HUES48 (cell line): ENCODE data around the gene E2F3.

Source experiments
- H3K27ac ChIP-seq: one replicate; pipeline ENCODE4 v1.7.0; 2013; ENCODE audit warnings: low read depth, low read length, inconsistent platforms
- H3K27me3 ChIP-seq: 2 replicates; pipeline ENCODE4 v1.6.1; 2013; ENCODE audit warnings: mild to moderate bottlenecking, low read length; ENCODE audit not compliant: control insufficient read depth, insufficient read depth
- H3K36me3 ChIP-seq: 2 replicates; pipeline ENCODE4 v1.6.1; 2013; ENCODE audit warnings: low read length; ENCODE audit not compliant: control insufficient read depth, insufficient read depth
- H3K4me1 ChIP-seq: 2 replicates; pipeline ENCODE4 v1.6.1; 2013; ENCODE audit warnings: mild to moderate bottlenecking, low read length; ENCODE audit not compliant: control insufficient read depth, insufficient read depth
- H3K4me3 ChIP-seq: 2 replicates; pipeline ENCODE4 v1.5.1; 2013; ENCODE audit warnings: mild to moderate bottlenecking, low read depth, low read length
- H3K9ac ChIP-seq: 2 replicates; pipeline ENCODE4 v1.6.1; 2013; ENCODE audit warnings: mild to moderate bottlenecking, low read depth, low read length, moderate library complexity
- H3K9me3 ChIP-seq: 2 replicates; pipeline ENCODE4 v1.6.1; 2013; ENCODE audit warnings: low read length; ENCODE audit not compliant: control insufficient read depth, insufficient read depth

The E2F3 gene

DNA sequence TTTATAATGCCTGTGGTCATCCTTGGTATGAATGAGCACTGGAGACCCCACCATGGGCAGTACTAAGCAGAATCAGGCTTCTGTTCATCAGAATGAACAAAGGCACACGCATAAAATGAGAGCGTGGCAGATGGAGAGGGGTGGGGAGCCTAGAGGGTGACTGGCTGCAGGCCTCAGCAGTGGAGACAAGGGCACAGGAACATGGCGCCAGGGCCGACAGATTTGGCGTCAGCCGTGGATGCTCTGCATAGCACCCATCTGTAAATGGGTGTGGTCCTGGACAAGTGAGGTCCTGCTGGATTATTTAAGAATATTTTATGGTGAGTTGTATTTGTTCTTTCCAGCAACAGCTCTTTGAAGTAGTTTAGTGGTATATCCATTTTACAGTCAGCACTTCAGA, 33.1 kb downstream of the E2F3 start:
- H3K27me3 ChIP-seq, result no peaks in the 10 kb centered on the region
- no peaks in the 10 kb centered on the region for H3K9me3 ChIP-seq
- H3K36me3 ChIP-seq, result peaks cover 18% of the 10 kb centered on the region
- H3K4me3 ChIP-seq, result no peak overlapping the region
- no peak overlapping the region for H3K9ac ChIP-seq
- H3K27ac ChIP-seq, result no peak overlapping the region
- H3K4me1 ChIP-seq, result peaks cover 17% of the 10 kb centered on the region

GRCh38 chr6:20436719-20437118, 35.0 kb downstream of the E2F3 start:
- Histone ChIP-seq H3K27ac (no peak overlapping the region), H3K27me3 (no peaks in the 10 kb centered on the region), H3K9ac (no peak overlapping the region), H3K9me3 (no peaks in the 10 kb centered on the region), H3K4me1 (peaks cover 17% of the 10 kb centered on the region), H3K4me3 (no peak overlapping the region), H3K36me3 (peaks cover 16% of the 10 kb centered on the region)

- H3K4me1 ChIP-seq, result peaks cover 17% of the 10 kb centered on the region
- H3K36me3 ChIP-seq, result peaks cover 16% of the 10 kb centered on the region; the same call in 1 of the 2 replicates
- H3K27ac ChIP-seq, result no peak overlapping the region
- no peaks in the 10 kb centered on the region for H3K9me3 ChIP-seq
- no peak overlapping the region for H3K4me3 ChIP-seq
- no peak overlapping the region for H3K9ac ChIP-seq
- no peaks in the 10 kb centered on the region for H3K27me3 ChIP-seq
These were observed 36.0 kb downstream of the E2F3 start for GRCh38 chr6:20437639-20438038.

DNA sequence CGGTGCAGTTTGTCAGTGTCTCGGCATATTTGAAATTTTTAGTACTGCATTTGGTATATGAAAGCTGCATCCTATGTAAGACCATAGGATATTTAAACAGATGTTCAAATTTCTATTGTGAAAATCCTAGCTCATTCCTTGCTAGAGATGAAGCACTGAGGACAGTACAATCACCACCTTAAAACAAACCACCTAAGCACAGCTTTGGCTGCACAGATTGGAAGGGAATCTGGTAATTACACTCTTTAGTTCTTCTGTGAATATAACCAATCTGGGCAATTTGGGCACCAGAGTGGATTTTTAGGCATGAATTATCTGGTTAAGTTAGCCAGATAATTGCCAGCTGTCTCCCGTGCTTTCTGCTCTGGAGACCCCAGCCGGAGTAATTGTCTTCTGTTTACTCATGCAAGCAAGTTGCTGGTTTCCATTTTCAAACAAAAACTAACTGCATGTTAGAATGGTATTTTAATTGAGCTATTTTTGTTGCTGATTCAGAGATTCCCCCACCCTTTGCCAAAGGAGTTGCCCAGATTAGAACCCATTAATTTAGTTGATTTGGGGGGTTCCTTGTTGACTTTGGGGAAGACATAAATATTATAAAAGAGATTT, 36.9 kb downstream of the E2F3 start:
- Histone ChIP-seq H3K27me3 (no peaks in the 10 kb centered on the region), H3K9ac (no peak overlapping the region), H3K4me1 (peaks cover 17% of the 10 kb centered on the region), H3K36me3 (peaks cover 16% of the 10 kb centered on the region; the same call in 1 of the 2 replicates), H3K9me3 (no peaks in the 10 kb centered on the region), H3K27ac (no peak overlapping the region), H3K4me3 (no peak overlapping the region)

- no peak overlapping the region for H3K27ac ChIP-seq
- H3K4me1 ChIP-seq, result peaks cover 17% of the 10 kb centered on the region
- H3K9ac ChIP-seq, result no peak overlapping the region
- no peak overlapping the region for H3K4me3 ChIP-seq
- no peaks in the 10 kb centered on the region for H3K9me3 ChIP-seq
- H3K36me3 ChIP-seq, result peaks cover 19% of the 10 kb centered on the region
- H3K27me3 ChIP-seq, result no peaks in the 10 kb centered on the region
These were observed 37.9 kb downstream of the E2F3 start for GRCh38 chr6:20439558-20439957.

DNA sequence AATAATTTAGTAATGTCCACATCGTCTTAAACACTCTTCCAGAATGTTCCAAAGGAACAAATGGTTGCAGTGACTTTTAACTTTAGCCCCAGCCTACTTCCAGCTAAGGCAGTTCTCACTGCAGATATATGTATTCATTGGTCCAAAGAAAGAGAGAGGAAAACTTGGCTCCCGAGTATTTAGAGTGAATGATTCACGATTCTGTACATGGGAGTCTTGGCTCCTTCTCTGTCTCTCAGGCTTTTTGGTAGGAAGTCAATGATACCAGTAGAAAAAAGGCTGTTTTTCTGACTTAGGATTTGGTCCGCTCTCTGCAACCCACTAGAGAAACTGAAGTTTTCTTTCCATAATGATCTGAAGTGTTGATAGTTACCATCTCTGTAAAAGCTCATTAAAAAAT, 38.6 kb downstream of the E2F3 start:
- H3K27me3 ChIP-seq, result no peaks in the 10 kb centered on the region
- no peak overlapping the region for H3K27ac ChIP-seq
- H3K9me3 ChIP-seq, result no peaks in the 10 kb centered on the region
- no peak overlapping the region for H3K9ac ChIP-seq
- peaks cover 17% of the 10 kb centered on the region for H3K4me1 ChIP-seq
- no peak overlapping the region for H3K4me3 ChIP-seq
- H3K36me3 ChIP-seq, result peaks cover 24% of the 10 kb centered on the region

DNA sequence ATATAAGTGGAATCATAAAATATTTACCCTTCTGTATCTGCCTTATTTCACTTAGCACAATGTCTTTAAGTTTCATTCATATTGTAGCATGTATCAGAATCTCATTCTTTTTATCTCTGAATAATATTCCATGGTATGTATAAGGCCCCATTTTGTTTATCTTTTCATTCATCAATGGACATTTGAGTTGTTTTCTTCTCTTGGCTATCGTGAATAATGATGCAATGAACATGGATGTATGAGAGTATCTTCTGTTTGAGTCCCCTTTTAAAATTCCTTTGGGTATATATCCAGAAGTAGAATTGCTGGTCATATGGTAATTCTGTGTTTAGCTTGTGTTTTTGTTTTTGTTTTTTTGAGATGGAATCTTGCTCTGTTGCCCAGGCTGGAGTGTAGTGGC, 39.6 kb downstream of the E2F3 start:
- no peak overlapping the region for H3K9ac ChIP-seq
- H3K4me3 ChIP-seq, result no peak overlapping the region
- H3K27ac ChIP-seq, result no peak overlapping the region
- peaks cover 19% of the 10 kb centered on the region for H3K4me1 ChIP-seq
- H3K36me3 ChIP-seq, result peaks cover 24% of the 10 kb centered on the region
- no peaks in the 10 kb centered on the region for H3K27me3 ChIP-seq
- no peaks in the 10 kb centered on the region for H3K9me3 ChIP-seq

DNA sequence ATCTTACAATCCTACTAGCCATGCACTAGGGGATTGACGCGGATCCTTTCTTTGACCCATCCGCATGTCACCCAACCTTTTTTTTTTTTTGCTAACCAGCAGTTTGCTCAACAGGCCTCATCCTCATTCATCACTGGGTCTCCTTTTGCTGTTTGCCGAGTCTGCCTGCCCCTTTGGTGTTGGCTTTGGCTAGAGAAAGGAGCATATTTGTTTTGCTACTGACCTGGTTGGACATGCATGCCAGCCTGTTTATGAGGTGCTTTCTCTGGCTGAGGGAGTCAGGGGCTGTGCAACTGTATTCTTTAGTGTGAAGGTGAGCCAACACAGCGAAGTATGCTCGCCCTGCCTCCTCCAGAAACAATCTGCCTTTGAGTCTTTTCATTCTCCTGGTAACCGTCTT, 40.2 kb downstream of the E2F3 start:
- Histone ChIP-seq H3K27ac (no peak overlapping the region), H3K9me3 (no peaks in the 10 kb centered on the region), H3K4me3 (no peak overlapping the region), H3K9ac (no peak overlapping the region), H3K27me3 (no peaks in the 10 kb centered on the region), H3K4me1 (peaks cover 26% of the 10 kb centered on the region), H3K36me3 (peaks cover 24% of the 10 kb centered on the region)

GRCh38 chr6:20444786-20445271, 43.1 kb downstream of the E2F3 start:
- Histone ChIP-seq H3K36me3 (peaks cover 19% of the 10 kb centered on the region), H3K4me1 (peaks cover 23% of the 10 kb centered on the region), H3K27me3 (no peaks in the 10 kb centered on the region), H3K9ac (no peak overlapping the region), H3K4me3 (no peak overlapping the region), H3K27ac (no peak overlapping the region), H3K9me3 (no peaks in the 10 kb centered on the region)

DNA sequence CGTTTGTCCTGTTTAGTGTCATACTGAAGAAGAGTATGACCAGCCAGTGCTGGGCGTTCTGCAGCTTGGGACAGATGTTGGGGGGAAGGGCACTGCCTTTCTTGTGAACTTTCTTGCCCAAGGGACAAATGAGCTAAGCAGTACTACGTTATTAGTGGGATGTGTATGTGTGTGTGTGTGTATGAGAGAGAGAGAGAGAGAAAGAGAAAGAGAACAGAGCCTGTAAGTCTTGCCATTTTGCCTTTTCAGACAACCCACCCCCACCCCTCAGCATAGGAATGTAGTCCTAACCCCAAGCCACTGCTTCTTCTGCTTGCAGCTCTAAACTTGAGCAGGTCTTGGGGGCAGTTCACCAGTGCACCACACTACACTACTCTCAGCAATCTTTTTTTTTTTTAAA, 45.5 kb downstream of the E2F3 start:
- no peak overlapping the region for H3K27ac ChIP-seq
- peaks cover 8% of the 10 kb centered on the region; the same call in 1 of the 2 replicates for H3K36me3 ChIP-seq
- no peak overlapping the region; the same call in 1 of the 2 replicates for H3K9ac ChIP-seq
- no peaks in the 10 kb centered on the region for H3K27me3 ChIP-seq
- peaks cover 27% of the 10 kb centered on the region for H3K4me1 ChIP-seq
- no peaks in the 10 kb centered on the region for H3K9me3 ChIP-seq
- no peak overlapping the region for H3K4me3 ChIP-seq

DNA sequence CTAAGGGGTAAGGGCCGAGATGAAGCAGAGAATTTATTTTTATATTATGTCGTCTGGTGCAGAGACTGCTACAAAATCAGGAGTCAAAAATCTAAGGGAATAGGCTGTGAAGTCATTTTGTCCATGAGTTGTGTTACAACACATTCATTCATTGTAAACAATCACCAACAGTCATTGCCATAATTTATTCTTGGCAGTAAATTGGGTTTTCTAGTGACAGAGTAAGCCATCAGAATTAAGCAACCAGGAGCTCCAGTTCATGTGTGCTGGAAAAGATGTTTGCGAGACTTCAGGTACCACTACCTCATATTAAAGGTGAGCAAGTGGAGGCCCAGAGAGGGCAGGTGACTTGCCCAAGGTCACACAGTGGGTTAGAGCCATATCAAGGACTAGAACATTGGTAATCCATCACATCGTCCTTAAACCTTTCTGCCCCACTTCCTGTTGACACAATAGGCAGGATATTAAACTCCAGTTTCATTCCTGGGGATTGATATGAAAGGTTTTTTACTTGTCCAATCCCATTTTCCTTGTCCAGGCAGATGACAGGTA, 46.0 kb downstream of the E2F3 start:
- Histone ChIP-seq H3K27me3 (no peaks in the 10 kb centered on the region), H3K9me3 (no peaks in the 10 kb centered on the region), H3K4me1 (peaks cover 27% of the 10 kb centered on the region), H3K9ac (no peak overlapping the region), H3K27ac (no peak overlapping the region), H3K4me3 (no peak overlapping the region), H3K36me3 (peaks cover 8% of the 10 kb centered on the region; the same call in 1 of the 2 replicates)
